HepG2 (cell line): ENCODE measurements around the gene P3H3. TPM values are rescaled to one million over a fixed set of nuclear protein-coding genes. Genes with fewer than 3 reads are reported as not detected.

Experiments used
- ATAC-seq: fragments of 200-7000 bp; cut with Tn5 transposase; 3 replicates; pipeline ENCODE4 v1.9.1; 2020; ENCODE audit warnings: mild to moderate bottlenecking, moderate library complexity
- BruUV-seq: library from RNA; stranded (reverse); fragments of 400-500 nt; replicated peaks from 2 replicates; lab custom pipeline; 2021; lab: Mats Ljungman, UMichigan
- CTCF ChIA-PET: fragments of 300-600 bp; formaldehyde crosslinking; extraction: SDS; loops from one replicate; lab custom pipeline; 2021; ENCODE audit warnings: low total read pairs, inconsistent platforms, low intra/inter-chr PET ratio; lab: Yijun Ruan, JAX
- POLR2A ChIA-PET: fragments of 350-600 bp; sonication (Branson Sonifier 250); formaldehyde crosslinking; loops from one replicate; lab custom pipeline; 2020; ENCODE audit warnings: antibody characterized with exemption, inconsistent platforms; lab: Yijun Ruan, JAX
- DNase-seq: peaks from one replicate; pipeline ENCODE4 v3.0.0-alpha.2; 2015; ENCODE audit warnings: low spot score
- FAIRE-seq: peaks from 3 replicates; lab custom pipeline; 2011; peaks lifted over from hg19 to GRCh38; lab: Jason Lieb, UNC
- H2AFZ ChIP-seq: one replicate; pipeline ENCODE4 v1.6.1; 2011; ENCODE audit warnings: low read length, inconsistent platforms
- H3K27ac ChIP-seq: fragments of 300-600 bp; 3 replicates; pipeline ENCODE4 v1.8.0; 2011; ENCODE audit warnings: mixed run types, mild to moderate bottlenecking, mixed read lengths, low read length, inconsistent platforms; ENCODE audit not compliant: insufficient read depth; ENCODE audit errors: extremely low read length
- H3K27me3 ChIP-seq, 2 experiments: fragments of 200-600 bp in 1 of 2; 2 replicates in 1 of 2; 3 replicates in 1 of 2; pipeline versions ENCODE4 v1.6.0 to v1.8.0; 2011; ENCODE audit warnings: low read length in 2 of 2, mild to moderate bottlenecking in 2 of 2, moderate library complexity in 2 of 2, inconsistent platforms in 1 of 2; ENCODE audit not compliant: insufficient read depth in 2 of 2, control insufficient read depth in 1 of 2
- H3K36me3 ChIP-seq, 2 experiments: fragments of 200-600 bp in 1 of 2; replicated peaks in 1 of 2; 2 replicates in 1 of 2; 3 replicates in 1 of 2; pipeline versions ENCODE4 v1.5.1 to v1.8.0; 2011; ENCODE audit warnings: low read length in 2 of 2, inconsistent platforms in 1 of 2; ENCODE audit not compliant: insufficient read depth in 2 of 2, control insufficient read depth in 1 of 2
- H3K4me1 ChIP-seq: 2 replicates; pipeline ENCODE4 v1.5.1; 2012; ENCODE audit warnings: low read length, inconsistent platforms; ENCODE audit not compliant: insufficient read depth
- H3K4me2 ChIP-seq: 2 replicates; pipeline ENCODE4 v1.6.0; 2011; ENCODE audit warnings: low read depth, low read length, inconsistent platforms
- H3K4me3 ChIP-seq, 3 experiments: fragments of 200-600 bp in 1 of 3; sonication (generic), shearing (Covaris generic) in 1 of 3; replicated peaks in 1 of 3; 2 replicates each; pipeline ENCODE4 v1.5.1; 2011 to 2016; ENCODE audit warnings: low read length in 3 of 3, inconsistent platforms in 2 of 3, low read depth in 2 of 3, mild to moderate bottlenecking in 2 of 3, control low read depth in 1 of 3, mixed read lengths in 1 of 3; ENCODE audit not compliant: insufficient read depth in 1 of 3
- H3K79me2 ChIP-seq: one replicate; pipeline ENCODE4 v1.6.1; 2011; ENCODE audit warnings: low read length, inconsistent platforms; ENCODE audit not compliant: insufficient read depth
- H3K9ac ChIP-seq: 2 replicates; pipeline ENCODE4 v1.6.0; 2011; ENCODE audit warnings: mild to moderate bottlenecking, low read depth, low read length, inconsistent platforms; ENCODE audit not compliant: insufficient read depth
- H3K9me3 ChIP-seq: 2 replicates; pipeline ENCODE4 v1.5.1; 2012; ENCODE audit warnings: mild to moderate bottlenecking, low read length
- H4K20me1 ChIP-seq: 2 replicates; pipeline ENCODE4 v1.6.0; 2011; ENCODE audit warnings: inconsistent platforms, mild to moderate bottlenecking, low read length, moderate library complexity; ENCODE audit not compliant: insufficient read depth
- NFATC3 ChIP-seq: sonication (generic); formaldehyde crosslinking; IDR thresholded peaks from 2 replicates; pipeline ENCODE4 v1.5.1; 2020; ENCODE audit warnings: mild to moderate bottlenecking, missing genetic modification reagents
- SRY ChIP-seq: sonication (generic); formaldehyde crosslinking; IDR thresholded peaks from 2 replicates; pipeline ENCODE4 v1.8.0; 2022; ENCODE audit warnings: mild to moderate bottlenecking, missing genetic modification reagents
- ZNF646 ChIP-seq: sonication (generic); formaldehyde crosslinking; IDR thresholded peaks from 2 replicates; pipeline ENCODE4 v1.9.0; 2021; ENCODE audit warnings: mild to moderate bottlenecking, missing genetic modification reagents
- ZNF660 ChIP-seq: sonication (generic); formaldehyde crosslinking; IDR thresholded peaks from 2 replicates; pipeline ENCODE4 v1.5.1; 2020; ENCODE audit warnings: mild to moderate bottlenecking, low read depth, missing genetic modification reagents, borderline replicate concordance
- ZNF788 ChIP-seq: sonication (generic); formaldehyde crosslinking; IDR thresholded peaks from 2 replicates; pipeline ENCODE4 v1.5.0; 2020; ENCODE audit warnings: mild to moderate bottlenecking, missing genetic modification reagents, borderline replicate concordance
- WGBS: methylation state at CpG from one replicate; pipeline ENCODE4 v1.1.6; 2017; ENCODE audit warnings: low lambda C conversion rate; 5-methylcytosine and 5-hydroxymethylcytosine counted together
- in situ Hi-C: cut with HindIII; loops from 2 replicates; pipeline ENCODE4 v1.10.0; 2017; ENCODE audit warnings: low pct_unique_long_range_greater_than_20kb; ENCODE audit not compliant: extremely low pct_ligation_motif_present
- intact Hi-C: fragments of 100-400 bp; cut with micrococcal nuclease; formaldehyde crosslinking; loops from one replicate; pipeline ENCODE4 v1.10.0; 2022; ENCODE audit not compliant: unreplicated experiment
- polyA plus RNA-seq, 8 experiments: library from polyadenylated mRNA; depleted of rRNA in 3 of 8; stranded (reverse) in 7 of 8; unstranded in 1 of 8; fragments of >200 nt; fragmentation: Illumina TruSeq in 4 of 8; extraction: Trizol in 4 of 8; gene quantifications; 2 replicates each; pipeline versions ENCODE4 v1.2.1 to v1.2.3, GENCODE V29; 2011 to 2016; ENCODE audit warnings: low read depth in 4 of 8, missing spikeins in 1 of 8, mixed read lengths in 1 of 8; ENCODE audit not compliant: insufficient read depth in 1 of 8
- total RNA-seq, 5 experiments: library from RNA; depleted of rRNA; stranded (reverse); fragments of >200 nt; fragmentation: Illumina TruSeq; extraction: Trizol; gene quantifications; 2 replicates each; pipeline ENCODE4 v1.2.3, GENCODE V29; 2016; ENCODE audit warnings: low read depth in 1 of 5

Gene P3H3
- total and polyA plus RNA-seq, 2 of the 13 experiments (the other 11 are each of a cell fraction or from before 2014, with no cell fraction given), result 20.1 to 20.5 TPM

- Histone ChIP-seq H2AFZ (no peak overlapping the region), H3K79me2 (peaks cover 29% of the 10 kb centered on the region), H3K4me1 (peaks cover 37% of the 10 kb centered on the region), H3K9me3 (no peaks in the 10 kb centered on the region), H3K4me2 (peak overlapping the region; percentile 98), H3K9ac (peak overlapping the region; percentile 69; the same call in 1 of the 2 replicates), H3K36me3 (peaks cover 22 to 45% of the 10 kb centered on the region in 2 experiments), H3K27ac (no peak overlapping the region), H4K20me1 (peaks cover 35% of the 10 kb centered on the region), H3K4me3 (peak overlapping the region in 2 of 3 experiments; percentile 88 to 92; a peak in 3 of 6 replicates), H3K27me3 (no peaks in the 10 kb centered on the region; a peak in 1 of 5 replicates)
- intact Hi-C loops (no loop called here), in situ Hi-C loops (no loop called here)
- CTCF ChIA-PET, result no interaction called here
- TF ChIP-seq SRY, result peak; percentile 1; the same call in 1 of the 2 replicates
- 0 out of 2 replicates have a peak, but pooled peaks have one; percentile 18 for TF ChIP-seq ZNF788
- TF ChIP-seq NFATC3 (CRISPR knock-in tag), result no peak
- no peak for TF ChIP-seq ZNF660 (CRISPR knock-in tag)
- no peak for TF ChIP-seq ZNF646 (CRISPR knock-in tag)
- BruUV-seq, result no TSS peak
- 94% methylated on average over 14 of the region's 19 CpGs for WGBS
- FAIRE-seq, result no peak
- no peak for DNase-seq
- no peak for ATAC-seq
- POLR2A ChIA-PET, result interaction anchor here (0.9 to 6.0 kb wide), 11 partner anchors 9 to 114 kb away, joined by 3 to 132 read pairs (median 4); partner anchors contain the start of genes C12orf57, CDCA3, MLF2 and RNU7-1
Measured at GRCh38 chr12:6866163-6866919, 38.1 kb downstream of the P3H3 start.
